ENCODE data around the gene PIP5K1B. TPM values are rescaled to one million over a fixed set of nuclear protein-coding genes. Genes with fewer than 3 reads are reported as not detected.

Gene PIP5K1B
- total RNA-seq (2013; cell fraction: nucleolus; rRNA removed) = 58.8 and 60.2 TPM in 2 replicates
- total RNA-seq (2014; rRNA removed) (10.2 and 10.4 TPM in 2 replicates), total RNA-seq (2014; rRNA removed; fragmentation: Illumina TruSeq; extraction: Trizol) (12.5 and 13.5 TPM in 2 replicates), total RNA-seq (2021) (14.5 and 16.2 TPM in 2 replicates), polyA plus RNA-seq (2011; rRNA removed) (16.3 and 18.2 TPM in 2 replicates), polyA plus RNA-seq (2014; fragmentation: Illumina TruSeq; extraction: Trizol) (15.1 and 19.9 TPM in 2 replicates), polyA plus RNA-seq (2014; fragmentation: Nextera tagmentation; extraction: Ambion mirVana) (10 to 100 TPM in 1 of 2 experiments, 1 to 10 TPM in 1; 6.8 to 10.9 TPM), polyA plus RNA-seq (2014; rRNA removed) (8.7 and 9.7 TPM in 2 replicates), polyA plus RNA-seq (2016; fragmentation: Nextera tagmentation; extraction: Ambion mirVana) (1 to 10 TPM; 8.2 to 9.7 TPM), polyA minus RNA-seq (2011; rRNA and poly(A)+ RNA removed) (22.6 and 31.5 TPM in 2 replicates), Bru-seq, nascent RNA (percentile 59 among the genes with signal in this experiment), BruChase-seq, experiment 1, labeled RNA remaining after a 6-hour chase (percentile 59 among the genes with signal in this experiment), BruChase-seq, experiment 2, labeled RNA remaining after a 2-hour chase (percentile 55 among the genes with signal in this experiment)
- 6.0 TPM for polyA plus RNA-seq (2011; ENCODE audit: low read depth)
- 9.2 and 11.8 TPM in 2 replicates for polyA plus RNA-seq (2011; cell fraction: cytosol; rRNA removed)
- polyA plus RNA-seq (2011; cell fraction: nucleus; rRNA removed) = 10.3 and 12.1 TPM in 2 replicates
- polyA plus RNA-seq (2012) = 5.7 and 6.0 TPM in 2 replicates
- polyA minus RNA-seq (2011; cell fraction: cytosol; rRNA and poly(A)+ RNA removed) = 4.9 and 5.4 TPM in 2 replicates
- 42.6 and 75.8 TPM in 2 replicates for polyA minus RNA-seq (2011; cell fraction: nucleus; rRNA and poly(A)+ RNA removed)
- long read RNA-seq, experiment 1, partial matches to known transcripts = 1 of 5 reads
- long read RNA-seq, experiment 1, other reads (novel, unspliced or antisense) = 3 of 5 reads
- long read RNA-seq, experiment 2, transcript PIP5K1B-201 (16 exons, 2,654 nt) = major isoform, 12 of 77 reads
- long read RNA-seq, experiment 2, partial matches to known transcripts = 31 of 77 reads
- long read RNA-seq, experiment 2, other reads (novel, unspliced or antisense) = 32 of 77 reads

- in situ Hi-C loops (cut with MboI) (loop anchor here (10.0 kb wide), 1 partner anchor 290 kb away; no protein-coding TSS in a partner anchor), intact Hi-C loops (cut with micrococcal nuclease; ENCODE audit: unreplicated experiment) (loop anchor here (2.0 to 5.0 kb wide), 5 partner anchors 53 to 292 kb away; no protein-coding TSS in a partner anchor)
- Histone ChIP-seq H3K4me1 (ENCODE audit: control insufficient read depth, insufficient read depth, low read length) (peaks cover 28% of the 10 kb centered on the region), H3K79me2 (ENCODE audit: control insufficient read depth, insufficient read depth, low read length) (peaks cover 35% of the 10 kb centered on the region), H3K9me3 (replicated peaks; ENCODE audit: control insufficient read depth, insufficient read depth, low read length) (no peaks in the 10 kb centered on the region; the same call in 2 of the 3 replicates), H3K4me3 (peak within 1 kb of the TSS; percentile 98), H2AFZ (ENCODE audit: control insufficient read depth, low read depth, low read length) (peak within 1 kb of the TSS; percentile 69), H3K36me3 (ENCODE audit: control insufficient read depth in 2 of 2, insufficient read depth in 2 of 2, low read length in 1 of 2) (no peaks in the 10 kb centered on the region), H3K27me3 (replicated peaks in 1 of 2; ENCODE audit: control insufficient read depth in 2 of 2, insufficient read depth in 2 of 2, low read length in 1 of 2) (peaks cover 3 to 5% of the 10 kb centered on the region in 2 experiments), H3K4me2 (ENCODE audit: control insufficient read depth, insufficient read depth) (peak within 1 kb of the TSS; percentile 87), H3K27ac (ENCODE audit: control insufficient read depth, insufficient read depth) (peak within 1 kb of the TSS; percentile 72), H4K20me1 (ENCODE audit: control insufficient read depth, insufficient read depth) (no peaks in the 10 kb centered on the region), H3K9ac (ENCODE audit: control insufficient read depth, insufficient read depth, low read length) (peak within 1 kb of the TSS; percentile 73)
- FAIRE-seq (no peak), ATAC-seq (peak; percentile 87), DNase-seq (ENCODE audit: low read depth, low spot score) (no peak)
- SMC1A ChIA-PET (ENCODE audit: uncharacterized antibody, unreplicated experiment) = interaction anchor here (0.9 to 1.7 kb wide), 5 partner anchors 19 to 245 kb away, joined by 3 to 6 read pairs (median 3); no protein-coding TSS in a partner anchor
- POLR2A ChIA-PET = interaction anchor here (1.4 kb wide), 1 partner anchor 15 kb away, joined by 3 read pairs; no protein-coding TSS in a partner anchor
- CTCF ChIA-PET = interaction anchor here (0.8 to 2.5 kb wide), 8 partner anchors 19 to 295 kb away, joined by 3 to 7 read pairs (median 4); no protein-coding TSS in a partner anchor
- 1% methylated on average over 48 of the region's 84 CpGs for WGBS (ENCODE audit: insufficient coverage, insufficient replicate concordance, low lambda C conversion rate, missing lambda C conversion rate)
- RAD21 ChIA-PET (ENCODE audit: unreplicated experiment) = interaction anchor here (2.0 to 2.2 kb wide), 3 partner anchors 20 to 246 kb away, joined by 5 to 7 read pairs (median 7); no protein-coding TSS in a partner anchor
- BruUV-seq (replicated peaks) = no TSS peak
- no peak for TF ChIP-seq SMC3 (IDR thresholded peaks at IDR 0.05; ENCODE audit: borderline replicate concordance, low read length)
- TF ChIP-seq IRF4 (IDR thresholded peaks at IDR 0.05; ENCODE audit: low read depth, low read length) = no peak
- no peak for TF ChIP-seq BMI1 (IDR thresholded peaks at IDR 0.05; ENCODE audit: borderline replicate concordance)
- no peak for TF ChIP-seq YBX1 (IDR thresholded peaks at IDR 0.05)
- no peak for TF ChIP-seq STAT3 (IDR thresholded peaks at IDR 0.05; ENCODE audit: low read depth, low read length)
- TF ChIP-seq MTA3 (IDR thresholded peaks at IDR 0.05; ENCODE audit: borderline replicate concordance, low read length) = no peak
- TF ChIP-seq NKRF (conservative IDR thresholded peaks at IDR 0.05) = peak; percentile 62; the same call in 1 of the 2 replicates
- peak in 1 of 2 experiments; percentile 48; a peak in 1 of 4 replicates for TF ChIP-seq BHLHE40 (IDR thresholded peaks at IDR 0.05; ENCODE audit: borderline replicate concordance in 1 of 2, low read depth in 2 of 2, low read length in 1 of 2)
- TF ChIP-seq MXI1 (IDR thresholded peaks at IDR 0.05; ENCODE audit: low read depth, low read length) = no peak
- 0 out of 2 replicates have a peak, but pooled peaks have one; percentile 28 for TF ChIP-seq CBFB (IDR thresholded peaks at IDR 0.05; ENCODE audit: low read depth)
- no peak for TF ChIP-seq KDM1A (IDR thresholded peaks at IDR 0.05; ENCODE audit: borderline replicate concordance)
- TF ChIP-seq MEF2A (IDR thresholded peaks at IDR 0.05; ENCODE audit: insufficient read depth, low read depth, low read length) = no peak
- peak; percentile 82 for TF ChIP-seq BACH1 (IDR thresholded peaks at IDR 0.05; ENCODE audit: borderline replicate concordance)
- no peak for TF ChIP-seq POLR2AphosphoS2 (IDR thresholded peaks at IDR 0.05; ENCODE audit: low read depth, low read length)
- TF ChIP-seq RBBP5 (conservative IDR thresholded peaks at IDR 0.05) = no peak
- TF ChIP-seq JUNB (IDR thresholded peaks at IDR 0.05) = no peak
Observed at GRCh38 chr9:68704814-68705530, at the start of gene PIP5K1B. Gene PIP5K1B (plus strand): TSS chr9:68705240. CDS start chr9:68822615, 117,375 bp downstream.
